Activated CD4-positive, alpha-beta T cell treated with anti-CD3 and anti-CD28 coated beads for 4 hours (primary cell): ENCODE measurements around the gene CCDC60.

Experiments used
- DNase-seq, 2 donors: peaks; one replicate each; pipeline ENCODE4 v3.0.0-alpha.2; 2020

The CCDC60 gene

GRCh38 chr12:119389687-119390086 lies 55.2 kb downstream of the CCDC60 start:
- no peak for DNase-seq

GRCh38 chr12:119391673-119392072 lies 57.1 kb downstream of the CCDC60 start:
- no peak for DNase-seq

DNA sequence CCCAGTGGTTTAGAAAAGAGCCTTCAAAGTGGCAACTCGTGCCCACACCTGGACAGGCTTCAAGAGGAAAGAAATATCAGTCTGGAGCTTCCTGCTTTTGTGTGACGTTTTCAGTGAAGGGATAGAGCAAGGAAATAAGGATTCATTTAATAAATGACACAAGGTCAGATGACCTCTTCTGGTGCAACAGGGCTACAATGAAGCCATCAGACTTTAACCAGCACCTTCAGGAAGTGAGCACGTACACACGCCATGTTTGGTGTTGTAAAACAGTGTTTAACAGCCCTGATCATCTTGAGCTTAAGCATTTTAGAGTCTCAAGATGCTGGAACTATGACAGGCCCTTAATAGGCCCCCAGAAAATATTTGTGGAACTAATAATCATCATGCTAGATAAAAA lies 59.1 kb downstream of the CCDC60 start:
- no peak for DNase-seq

DNA sequence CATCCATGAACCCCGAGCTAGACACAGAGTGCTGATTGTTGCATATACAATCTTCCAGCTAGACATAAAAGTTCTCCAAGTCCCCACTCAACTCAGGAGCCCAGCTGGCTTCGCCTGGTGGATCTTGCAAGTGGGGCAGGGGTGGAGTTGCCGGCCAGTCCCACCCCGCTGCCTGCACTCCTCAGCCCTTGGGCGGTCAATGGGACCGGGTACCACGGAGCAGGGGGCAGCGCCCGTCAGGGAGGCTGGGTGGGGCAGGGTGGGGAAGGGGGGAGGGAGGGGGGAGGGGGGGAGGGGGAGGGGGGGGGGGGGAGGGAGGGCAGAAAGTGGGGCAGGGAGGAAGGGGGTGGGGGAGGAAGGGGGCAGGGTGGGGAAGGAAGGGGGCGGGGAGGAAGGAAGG lies 63.0 kb downstream of the CCDC60 start:
- no peak for DNase-seq

GRCh38 chr12:119398190-119398589 lies 63.7 kb downstream of the CCDC60 start:
- no peak for DNase-seq

DNA sequence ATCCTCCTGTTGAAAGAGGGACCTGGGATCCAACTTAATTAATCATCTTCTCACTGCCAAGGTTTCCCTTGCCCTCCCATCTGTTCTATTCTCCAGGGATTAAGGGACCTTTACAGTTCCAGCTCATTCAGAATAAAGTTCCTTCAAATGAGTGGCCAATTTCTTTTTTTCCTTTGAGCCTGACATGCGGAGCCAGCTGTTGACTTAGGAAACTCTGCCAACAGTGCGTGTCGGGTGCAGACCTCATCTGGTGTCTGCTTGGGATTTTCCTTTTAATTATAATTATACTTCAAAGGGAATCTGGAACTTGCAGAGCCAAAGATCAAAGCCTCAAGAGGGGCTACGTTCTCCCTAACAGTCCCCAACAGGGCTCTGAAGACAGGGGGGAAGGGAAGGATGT lies 64.8 kb downstream of the CCDC60 start:
- no peak for DNase-seq

DNA sequence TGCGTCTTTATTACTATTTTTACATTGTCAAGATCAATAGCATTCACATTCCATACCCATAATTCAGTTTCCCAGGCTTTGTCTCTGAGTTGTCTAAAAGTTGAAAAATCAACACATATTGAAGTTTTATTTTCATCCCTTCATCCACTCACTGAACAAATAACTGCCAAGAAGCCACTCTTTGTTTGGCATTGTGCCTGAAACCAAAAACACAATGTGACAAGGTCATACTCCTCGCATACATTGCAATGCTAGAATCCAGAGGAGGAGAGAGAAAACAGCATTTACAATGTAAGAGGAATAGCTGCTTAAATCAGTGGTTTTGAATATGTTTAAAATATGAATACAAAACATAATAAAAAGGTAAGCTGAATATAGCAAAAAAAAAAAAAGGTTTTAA lies 71.8 kb downstream of the CCDC60 start:
- no peak for DNase-seq

DNA sequence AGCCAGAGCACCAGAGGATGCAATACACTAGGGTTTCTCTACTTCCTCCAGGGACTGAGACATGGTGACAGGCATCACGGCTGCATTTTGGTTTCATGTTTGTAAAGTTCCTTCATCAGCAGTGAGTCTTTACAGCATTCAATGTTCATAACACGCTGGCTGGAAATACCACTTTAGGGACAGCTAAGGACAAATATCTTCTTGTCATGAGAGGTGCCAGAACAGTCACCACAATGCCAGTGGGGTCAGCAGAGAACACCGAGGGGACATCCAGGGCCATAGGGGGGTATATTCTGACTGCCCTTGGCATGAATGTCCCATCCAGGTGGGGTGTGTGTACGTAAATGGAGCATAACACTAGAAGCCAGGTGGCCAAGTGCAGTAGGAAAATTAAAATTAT lies 72.3 kb downstream of the CCDC60 start:
- DNase-seq: no peak

DNA sequence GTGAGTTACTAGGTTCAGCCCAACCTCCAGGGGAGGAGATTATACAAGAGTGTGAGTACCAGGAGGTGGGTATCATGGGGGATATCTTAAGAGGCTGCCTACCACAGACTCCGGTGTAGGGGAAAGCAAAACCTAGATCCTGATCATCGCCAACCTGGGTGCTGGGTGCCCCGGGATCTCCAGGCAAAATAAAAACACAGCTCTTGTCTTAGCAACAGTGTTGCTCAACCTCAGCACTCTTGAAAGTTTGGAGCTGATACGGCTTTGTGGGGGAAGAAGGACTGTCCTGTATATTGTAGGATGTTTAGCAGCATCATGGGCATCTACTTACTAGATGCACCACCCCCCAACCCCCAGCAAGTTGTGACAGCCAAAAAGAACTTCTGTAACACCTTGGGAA lies 74.5 kb downstream of the CCDC60 start:
- DNase-seq: no peak

GRCh38 chr12:119410396-119410795 lies 75.9 kb downstream of the CCDC60 start:
- no peak for DNase-seq

- no peak for DNase-seq
These were observed 77.8 kb downstream of the CCDC60 start for GRCh38 chr12:119412306-119412705.

DNA sequence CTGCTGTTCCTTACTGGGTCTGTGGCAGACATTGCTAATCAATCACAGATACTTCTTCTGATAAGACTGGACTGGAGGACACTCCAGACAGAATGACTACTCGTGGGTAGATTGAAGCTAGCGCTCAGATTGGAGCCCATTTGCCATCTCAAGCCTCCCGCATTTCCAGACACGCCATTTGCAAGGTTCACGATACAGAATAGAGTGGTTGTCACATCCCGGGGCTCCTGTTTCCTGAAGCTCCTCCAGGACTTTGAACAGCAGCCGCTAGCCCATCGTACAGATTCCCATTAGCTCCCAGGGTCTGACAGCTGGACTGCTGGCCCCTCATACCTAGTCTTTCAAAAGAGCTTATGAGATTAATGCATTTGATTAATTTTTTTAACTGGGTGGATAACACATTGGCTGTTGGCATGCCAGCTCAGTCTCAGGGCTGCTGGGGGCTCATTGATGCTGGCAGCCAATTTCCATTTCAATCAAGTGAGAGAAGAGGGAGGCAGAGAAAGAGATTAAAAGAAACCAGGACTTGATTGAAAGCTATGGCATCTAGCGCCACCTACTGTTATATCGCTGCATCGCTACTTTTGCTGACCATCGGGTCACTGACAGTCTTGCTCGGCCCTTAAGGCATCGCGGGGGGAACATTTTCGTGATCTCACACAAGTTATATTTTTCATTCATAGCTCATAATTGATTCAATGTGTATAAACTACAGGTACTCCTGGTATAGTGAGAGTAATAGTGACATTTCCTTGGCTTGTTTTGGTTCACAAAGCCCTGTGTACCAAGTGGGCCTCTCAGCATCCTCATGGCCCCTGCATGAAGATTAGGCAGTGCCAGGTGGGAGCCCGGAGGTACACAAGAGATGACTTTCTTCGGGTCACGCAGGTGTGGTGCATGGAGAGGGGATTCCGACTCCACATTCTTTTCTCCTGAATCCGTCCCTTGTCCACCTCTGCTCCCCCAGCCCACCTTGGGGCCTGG lies 78.6 kb downstream of the CCDC60 start:
- no peak for DNase-seq

- no peak for DNase-seq
These were observed 81.2 kb downstream of the CCDC60 start for GRCh38 chr12:119415714-119416113.

DNA sequence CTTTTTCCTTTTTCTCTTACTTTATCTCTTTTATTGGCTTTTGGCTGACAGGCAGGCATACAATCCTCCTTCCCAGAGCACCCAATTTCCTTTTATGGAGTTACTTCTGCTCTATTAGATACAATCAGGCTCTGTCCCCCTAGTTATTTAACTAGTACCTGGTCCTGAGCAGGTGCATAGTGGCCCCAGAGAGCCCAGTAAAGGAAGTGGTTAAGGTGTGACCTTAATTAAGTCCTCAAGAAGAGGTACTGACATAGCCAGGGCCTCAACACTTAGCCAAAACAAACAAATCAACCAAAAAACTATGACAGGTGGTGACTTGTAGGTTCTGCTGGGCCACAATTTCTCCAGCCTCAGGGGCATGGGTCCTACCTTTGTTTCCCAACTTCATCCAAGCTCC lies 82.9 kb downstream of the CCDC60 start:
- no peak for DNase-seq

DNA sequence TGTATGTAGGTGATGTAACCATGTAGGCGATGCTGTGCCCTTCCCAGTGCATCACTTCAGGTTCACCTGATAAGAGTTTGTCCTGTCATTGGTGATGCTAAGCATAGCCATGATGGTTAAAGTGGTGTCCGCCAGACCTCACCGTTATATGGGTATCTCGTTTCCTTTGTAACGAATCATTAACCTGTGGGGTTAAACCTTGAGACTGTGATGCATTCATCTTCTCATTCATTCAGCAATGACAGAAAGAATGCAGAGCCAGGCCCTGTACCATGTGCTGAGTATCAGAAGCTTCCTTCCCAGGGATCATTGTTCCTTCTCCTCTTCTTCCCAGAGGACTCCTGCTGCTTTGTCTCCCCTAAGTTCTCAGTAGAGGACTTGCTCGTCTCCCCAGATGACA lies 84.9 kb downstream of the CCDC60 start:
- DNase-seq: no peak

GRCh38 chr12:119423285-119423684 lies 88.8 kb downstream of the CCDC60 start:
- no peak for DNase-seq

DNA sequence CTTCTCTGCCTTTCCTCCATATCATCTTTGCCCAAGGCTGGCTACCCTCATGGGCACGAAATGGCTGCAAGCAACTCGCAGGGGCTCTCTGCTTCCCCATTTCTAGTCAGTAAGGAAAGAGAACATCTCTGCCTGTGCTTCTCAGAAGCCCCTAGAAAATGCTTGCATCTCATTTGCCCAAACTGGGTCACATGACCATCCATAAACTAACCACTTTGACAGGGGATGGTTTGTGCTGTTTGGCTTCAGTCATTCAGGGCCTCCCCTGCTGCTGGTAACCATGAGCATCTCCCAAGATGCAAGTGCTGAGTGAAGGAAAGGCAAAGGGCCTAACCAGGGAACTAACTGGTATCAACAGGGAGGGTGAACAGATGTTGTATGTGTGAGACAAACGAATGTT lies 91.1 kb downstream of the CCDC60 start:
- no peak for DNase-seq

DNA sequence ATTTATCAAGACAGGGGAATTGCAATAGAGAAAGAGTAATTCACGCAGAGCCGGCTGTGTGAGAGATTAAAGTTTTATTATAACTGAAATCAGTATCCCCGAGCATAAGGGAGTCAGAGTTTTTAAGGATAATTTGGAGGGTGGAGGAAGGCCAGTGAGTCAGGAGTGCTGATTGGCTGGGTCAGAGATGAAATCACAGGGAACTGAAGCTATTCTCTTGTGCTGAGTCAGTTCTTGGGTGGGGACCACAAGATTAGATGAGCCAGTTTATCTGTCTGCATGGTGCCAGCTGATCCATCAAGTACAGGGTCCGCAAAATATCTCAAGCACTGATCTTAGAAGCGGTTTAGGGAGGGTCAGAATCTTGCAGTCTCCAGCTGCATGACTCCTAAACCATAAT lies 96.6 kb downstream of the CCDC60 start:
- no peak for DNase-seq

- DNase-seq: no peak
These were observed 98.4 kb downstream of the CCDC60 start for GRCh38 chr12:119432949-119433348.

- DNase-seq: no peak
These were observed 106.4 kb downstream of the CCDC60 start for GRCh38 chr12:119440803-119441360.

DNA sequence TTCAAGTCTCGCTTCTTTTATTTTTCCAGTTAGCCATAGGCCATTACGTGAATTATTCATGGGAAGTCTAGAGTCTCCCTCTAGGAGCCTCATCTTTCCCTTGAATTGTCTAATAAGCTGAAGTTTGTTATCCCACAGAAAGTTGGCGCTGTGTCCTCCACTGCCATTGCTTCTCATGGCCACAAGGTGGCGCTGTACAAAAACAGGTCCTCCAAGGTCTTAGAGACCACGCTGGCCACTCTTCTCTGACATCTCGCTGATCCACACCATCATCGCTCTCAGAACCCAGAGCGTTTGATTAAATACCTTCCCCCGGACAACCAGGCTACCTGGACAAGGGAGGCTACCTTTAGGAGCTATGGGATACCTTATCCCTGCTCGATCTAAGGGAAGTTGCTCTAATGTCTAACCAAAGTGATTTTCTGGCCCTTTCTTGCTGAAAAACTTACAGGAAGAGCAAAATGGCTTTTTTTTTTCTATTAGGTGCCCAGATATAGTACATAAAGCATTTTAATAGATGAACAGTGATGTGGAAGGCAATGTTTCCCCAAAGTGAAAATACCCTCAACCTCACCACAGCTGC lies 110.0 kb downstream of the CCDC60 start:
- peak in 1 of 2 donors; percentile 5 for DNase-seq

DNA sequence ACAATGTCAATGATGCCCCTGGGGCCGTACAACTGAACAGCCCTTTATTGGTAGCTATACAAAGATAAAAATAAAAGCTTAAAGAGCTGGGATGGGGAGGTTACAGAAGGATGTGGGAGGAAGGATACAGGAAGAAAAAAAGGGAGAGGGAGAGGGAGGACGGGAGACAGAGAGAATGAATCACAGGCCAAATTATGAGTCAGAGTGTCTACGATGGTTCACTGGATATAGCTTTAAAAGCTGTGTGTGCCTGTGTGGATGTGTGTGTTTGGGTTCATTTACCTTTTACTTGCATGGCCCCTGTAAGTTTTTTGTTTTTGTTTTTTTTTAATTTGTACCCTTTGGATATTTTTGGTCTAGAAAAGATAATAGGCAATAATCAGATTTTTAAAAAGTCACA lies 111.9 kb downstream of the CCDC60 start:
- no peak for DNase-seq

DNA sequence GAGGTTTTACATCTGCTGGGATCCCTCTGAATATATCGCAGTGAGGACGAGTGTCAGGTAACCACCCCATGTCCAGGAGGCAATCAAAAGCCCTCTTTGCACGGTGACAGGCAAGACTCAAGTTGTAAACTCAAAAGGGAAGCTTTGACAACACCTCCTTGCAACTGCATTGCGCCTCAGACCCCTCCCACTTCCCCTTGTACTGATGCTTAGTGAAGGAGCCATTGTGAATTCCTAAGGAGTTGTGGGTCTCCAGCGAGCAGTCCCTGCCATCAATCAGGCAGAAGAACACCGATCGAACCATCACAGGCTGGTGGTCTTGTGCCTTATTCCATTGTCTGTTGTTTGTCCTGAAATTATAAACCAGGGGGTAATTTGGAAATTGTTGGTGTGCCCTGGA lies 112.6 kb downstream of the CCDC60 start:
- no peak for DNase-seq

GRCh38 chr12:119447618-119448017 lies 113.1 kb downstream of the CCDC60 start:
- DNase-seq: no peak
